HEK293T (cell line): ENCODE results near the gene PHYKPL.

Experiments used
- FOXA1 ChIP-seq: fragments of 450-650 bp; IDR thresholded peaks from 2 replicates; pipeline ENCODE4 v1.6.1; 2016; ENCODE audit warnings: mild to moderate bottlenecking
- FOXK2 ChIP-seq: fragments of 450-650 bp; IDR thresholded peaks from 2 replicates; pipeline ENCODE4 v1.6.1; 2016; ENCODE audit warnings: mild to moderate bottlenecking
- SP1 ChIP-seq: fragments of 450-650 bp; IDR thresholded peaks from 2 replicates; pipeline ENCODE4 v1.6.1; 2017
- TARDBP ChIP-seq: fragments of 450-650 bp; IDR thresholded peaks from 2 replicates; pipeline ENCODE4 v1.6.1; 2016
- TF ChIP-seq, protein P1 (sequence below): fragments of 450-650 bp; IDR thresholded peaks from 2 replicates; pipeline ENCODE4 v1.6.1; 2016

DNA sequence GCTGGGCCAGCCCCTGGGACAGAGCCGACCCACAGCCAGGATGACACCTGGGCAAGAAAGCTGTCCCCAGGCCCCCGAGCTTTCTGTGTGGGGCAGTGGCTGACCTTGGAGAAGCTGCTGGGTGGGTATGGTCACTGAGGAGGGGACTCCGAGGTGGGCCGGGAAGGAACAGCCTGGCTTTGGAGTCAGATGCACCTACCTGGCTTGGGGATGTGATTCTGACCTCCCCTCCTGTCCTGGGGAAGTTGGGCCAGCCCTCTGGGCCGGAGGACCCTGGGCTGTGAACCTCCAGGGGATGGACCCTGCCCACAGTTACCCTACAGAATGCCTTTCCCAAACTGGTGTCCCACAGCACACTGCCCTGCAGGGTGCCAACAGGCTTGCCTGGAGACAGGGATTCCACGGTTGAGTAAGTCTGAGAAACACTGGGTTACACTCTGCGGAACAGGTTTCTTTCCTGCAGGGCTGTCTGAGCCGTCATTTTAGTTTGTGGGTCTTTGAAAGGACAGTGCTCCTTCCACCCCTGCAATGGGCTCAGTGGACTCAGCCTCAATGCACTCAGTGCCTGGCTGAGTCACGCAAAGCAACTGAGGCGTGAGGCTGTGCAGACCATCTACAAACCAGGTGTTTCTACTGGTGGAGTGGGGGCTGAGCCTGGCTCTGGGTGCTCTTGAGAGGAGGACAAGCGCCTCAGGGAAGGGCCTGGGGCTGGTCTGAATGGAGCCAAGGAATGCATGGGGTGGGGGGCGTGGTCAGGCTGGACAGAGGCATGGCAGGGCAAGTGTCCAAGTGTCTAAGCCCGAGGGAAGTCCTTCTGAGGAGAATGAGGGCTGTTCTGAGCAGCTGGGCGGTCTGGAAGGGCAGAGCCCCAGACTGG lies 41.3 kb upstream of the PHYKPL start:
- TF ChIP-seq FOXK2 (no peak), FOXA1 (no peak), SP1 (no peak), TARDBP (no peak)
- TF ChIP-seq, protein P1, sequence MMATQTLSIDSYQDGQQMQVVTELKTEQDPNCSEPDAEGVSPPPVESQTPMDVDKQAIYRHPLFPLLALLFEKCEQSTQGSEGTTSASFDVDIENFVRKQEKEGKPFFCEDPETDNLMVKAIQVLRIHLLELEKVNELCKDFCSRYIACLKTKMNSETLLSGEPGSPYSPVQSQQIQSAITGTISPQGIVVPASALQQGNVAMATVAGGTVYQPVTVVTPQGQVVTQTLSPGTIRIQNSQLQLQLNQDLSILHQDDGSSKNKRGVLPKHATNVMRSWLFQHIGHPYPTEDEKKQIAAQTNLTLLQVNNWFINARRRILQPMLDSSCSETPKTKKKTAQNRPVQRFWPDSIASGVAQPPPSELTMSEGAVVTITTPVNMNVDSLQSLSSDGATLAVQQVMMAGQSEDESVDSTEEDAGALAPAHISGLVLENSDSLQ: no peak
